NCI-H524 (cell line): ENCODE results near the gene ZNF440.
"Not testable (repeated sequence)": the region's sequence is repeated elsewhere in the genome, so short reads cannot be mapped to it uniquely, and the experiment has no call there.

Experiments used
- DNase-seq, 2 experiments: peaks; one replicate each; lab custom pipeline; 2025; lab: John Stamatoyannopoulos, UW

Gene ZNF440

GRCh38 chr19:11814029-11814699, at the start of gene ZNF440:
Gene ZNF440 (plus strand): TSS chr19:11814273. CDS start chr19:11814448, 175 bp downstream.
- DNase-seq: peak; percentile 85 to 95

- DNase-seq: peak; percentile 89 to 96
These were observed 47.2 kb upstream of the ZNF440 start, which contains the start of gene ZNF441 for GRCh38 chr19:11766597-11767591. Gene ZNF441 (plus strand): TSS chr19:11767000. CDS start chr19:11767194, 194 bp downstream.

- peak in 1 of 2 experiments; percentile 26 for DNase-seq
These were observed 46.4 kb upstream of the ZNF440 start for GRCh38 chr19:11767633-11768133.

DNA sequence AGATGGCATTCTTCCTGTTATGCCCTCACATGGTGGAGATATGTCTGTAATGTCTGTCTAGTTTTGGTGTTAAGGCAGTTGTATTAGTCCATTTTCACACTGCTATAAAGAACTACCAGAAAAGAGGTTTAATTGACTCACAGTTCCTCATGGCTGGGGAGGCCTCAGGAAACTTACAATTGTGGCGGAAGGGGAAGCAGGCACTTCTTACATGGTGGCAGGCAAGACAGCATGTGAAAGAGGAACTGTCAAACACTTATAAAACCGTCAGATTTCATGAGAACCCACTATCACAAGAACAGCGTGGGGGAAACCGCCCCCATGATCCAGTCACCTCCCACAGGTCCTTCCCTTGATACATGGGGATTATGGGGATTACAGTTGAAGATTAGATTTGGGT, 44.1 kb upstream of the ZNF440 start:
- no peak for DNase-seq

- not testable (repeated sequence) for DNase-seq
These were observed 42.6 kb upstream of the ZNF440 start for GRCh38 chr19:11771520-11771919.

- not testable (repeated sequence) for DNase-seq
These were observed 37.4 kb upstream of the ZNF440 start for GRCh38 chr19:11776669-11777068.

DNA sequence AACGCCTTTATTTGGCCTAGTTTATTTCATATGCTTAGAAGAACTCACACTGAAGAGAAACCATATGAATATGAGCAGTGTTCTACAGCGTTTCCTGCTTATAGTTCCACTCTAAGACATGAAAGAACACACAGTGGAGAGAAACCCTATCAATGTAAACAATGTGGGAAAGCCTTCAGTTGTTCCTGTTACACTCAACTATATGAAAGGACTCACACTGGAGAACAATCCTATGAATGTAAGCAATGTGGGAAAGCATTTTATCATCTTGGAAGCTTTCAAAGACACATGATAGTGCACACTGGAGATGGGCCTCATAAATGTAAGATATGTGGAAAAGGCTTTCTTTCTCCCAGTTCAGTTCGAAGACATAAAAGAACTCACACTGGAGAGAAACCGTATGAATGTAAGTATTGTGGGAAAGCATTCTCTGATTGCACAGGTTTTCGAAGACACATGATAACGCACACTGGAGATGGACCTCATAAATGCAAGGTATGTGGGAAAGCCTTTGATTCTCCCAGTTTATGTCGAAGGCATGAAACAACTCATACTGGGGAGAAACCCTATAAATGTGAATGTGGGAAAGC, 33.5 kb upstream of the ZNF440 start:
- no peak for DNase-seq

DNA sequence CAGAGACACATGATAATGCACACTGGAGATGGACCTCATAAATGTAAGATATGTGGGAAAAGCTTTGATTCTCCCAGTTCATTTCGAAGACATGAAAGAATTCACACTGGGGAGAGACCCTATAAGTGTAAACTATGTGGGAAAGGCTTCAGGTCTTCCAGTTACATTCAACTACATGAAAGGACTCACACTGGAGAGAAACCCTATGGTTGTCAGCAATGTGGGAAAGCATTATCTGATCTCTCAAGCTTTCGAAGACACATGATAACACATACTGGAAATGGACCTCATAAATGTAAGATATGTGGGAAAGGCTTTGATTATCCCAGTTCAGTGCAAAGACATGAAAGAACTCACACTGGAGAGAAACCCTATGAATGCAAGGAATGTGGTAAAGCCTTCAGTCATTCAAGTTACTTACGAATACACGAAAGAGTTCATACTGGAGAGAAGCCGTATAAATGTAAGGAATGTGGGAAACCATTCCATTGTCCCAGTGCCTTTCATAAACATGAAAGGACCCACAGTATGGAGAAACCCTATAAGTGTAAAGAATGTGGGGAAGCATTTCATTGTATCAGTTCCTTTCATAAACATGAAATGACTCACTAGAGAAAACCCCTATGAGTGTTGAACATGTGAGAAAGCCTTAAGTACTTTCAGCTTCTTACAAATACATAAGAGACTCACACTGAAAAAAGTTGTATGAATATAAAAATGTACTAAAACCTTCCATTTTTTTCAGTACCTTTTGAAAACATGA, 32.6 kb upstream of the ZNF440 start:
- no peak for DNase-seq

DNA sequence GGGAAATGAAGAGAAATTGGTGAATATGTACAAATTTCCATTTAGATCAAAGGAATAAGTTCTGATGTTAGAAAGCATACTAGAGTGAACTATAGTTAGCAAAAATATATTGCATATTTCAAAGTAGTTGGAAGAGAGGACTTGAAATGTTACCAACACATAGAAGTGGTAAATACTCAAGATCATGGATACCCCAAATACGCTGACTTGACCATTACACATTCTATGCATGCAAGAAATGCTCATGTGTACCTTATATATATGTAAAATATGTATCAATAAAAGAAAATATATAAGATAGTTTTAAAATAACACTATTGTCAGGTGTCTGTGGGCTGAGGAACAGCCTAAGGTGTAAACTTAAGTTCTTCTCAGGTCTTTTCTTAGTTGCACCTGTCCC, 30.3 kb upstream of the ZNF440 start:
- no peak for DNase-seq

GRCh38 chr19:11784356-11784755, 29.7 kb upstream of the ZNF440 start:
- DNase-seq: no peak

- no peak for DNase-seq
These were observed 26.5 kb upstream of the ZNF440 start for GRCh38 chr19:11787536-11787935.

DNA sequence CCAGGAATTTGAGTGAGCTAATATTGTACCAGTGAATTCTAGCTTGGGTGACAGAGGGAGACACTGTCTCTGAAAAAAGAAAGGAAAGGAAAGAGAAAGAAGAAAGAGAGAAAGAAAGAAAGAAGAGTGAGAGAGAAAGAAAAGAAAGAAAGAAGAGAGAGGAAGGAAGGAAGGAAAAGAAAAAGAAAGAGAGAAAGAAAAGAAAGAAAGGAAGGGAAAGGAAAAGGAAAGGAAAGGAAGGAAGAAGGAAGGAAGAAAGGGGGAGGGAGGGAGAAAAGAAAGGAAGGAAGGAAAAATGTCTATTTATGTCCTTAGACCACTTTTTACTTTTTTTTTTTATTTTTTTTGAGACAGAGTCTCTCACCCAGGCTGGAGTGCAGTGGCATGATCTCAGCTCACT, 21.1 kb upstream of the ZNF440 start:
- DNase-seq: no peak

- peak; percentile 92 to 98 for DNase-seq
These were observed 16.6 kb upstream of the ZNF440 start for GRCh38 chr19:11797491-11797890.

- DNase-seq: peak; percentile 94 to 99
These were observed 15.4 kb upstream of the ZNF440 start, which contains the start of gene ZNF491 for GRCh38 chr19:11798391-11799330. Gene ZNF491 (plus strand): TSS chr19:11798523. CDS start chr19:11805954, 7,431 bp downstream.

GRCh38 chr19:11806354-11807098, 7.5 kb upstream of the ZNF440 start:
- no peak for DNase-seq

DNA sequence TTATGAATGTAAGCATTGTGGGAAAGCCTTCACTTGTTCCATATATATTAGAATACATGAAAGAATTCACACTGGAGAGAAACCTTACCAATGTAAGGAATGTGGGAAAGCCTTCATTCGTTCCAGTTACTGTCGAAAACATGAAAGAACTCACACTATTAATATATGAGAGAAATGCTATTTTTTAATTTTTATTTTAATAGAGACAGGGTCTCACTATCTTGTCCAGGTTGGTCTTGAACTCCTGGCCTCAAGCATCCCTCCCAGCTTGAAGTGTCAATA, 7.0 kb upstream of the ZNF440 start:
- no peak for DNase-seq

- DNase-seq: peak; percentile 60 to 70
These were observed 407 bp upstream of the ZNF440 start for GRCh38 chr19:11813703-11814028.

GRCh38 chr19:11814700-11815035, 595 bp downstream of the ZNF440 start:
- no peak for DNase-seq

DNA sequence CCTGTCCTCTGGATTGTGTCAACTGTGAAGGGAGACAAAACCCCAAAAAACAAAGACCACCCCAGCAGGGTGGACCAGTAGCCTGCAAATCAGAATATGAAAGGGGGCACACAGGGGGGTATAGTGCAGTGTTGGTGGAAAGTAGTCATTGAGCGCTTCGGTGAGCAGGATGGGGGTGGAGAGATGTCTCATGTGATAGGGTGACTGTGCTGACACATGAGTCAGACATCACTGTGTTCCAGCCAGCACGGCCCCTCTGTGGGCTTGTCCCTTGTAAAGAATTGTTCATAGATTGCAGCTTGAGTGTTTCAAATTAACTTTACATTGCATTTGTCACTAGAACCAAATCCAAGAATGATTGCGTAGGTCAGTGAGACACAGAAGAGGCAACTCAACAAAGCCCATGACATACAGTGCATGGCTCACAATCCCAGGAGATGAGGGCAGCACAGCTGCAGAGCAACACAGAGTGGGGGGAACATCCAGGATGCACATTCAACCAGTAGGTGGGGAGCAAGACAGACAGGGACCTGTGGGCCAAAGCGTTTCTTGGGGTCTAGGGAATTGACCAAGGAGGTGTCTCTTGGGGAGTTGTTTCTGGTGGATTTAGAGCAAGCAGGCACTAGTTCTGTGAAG, 7.5 kb downstream of the ZNF440 start:
- no peak for DNase-seq
